ENCODE measurements around the gene CHRNA1.

DNA sequence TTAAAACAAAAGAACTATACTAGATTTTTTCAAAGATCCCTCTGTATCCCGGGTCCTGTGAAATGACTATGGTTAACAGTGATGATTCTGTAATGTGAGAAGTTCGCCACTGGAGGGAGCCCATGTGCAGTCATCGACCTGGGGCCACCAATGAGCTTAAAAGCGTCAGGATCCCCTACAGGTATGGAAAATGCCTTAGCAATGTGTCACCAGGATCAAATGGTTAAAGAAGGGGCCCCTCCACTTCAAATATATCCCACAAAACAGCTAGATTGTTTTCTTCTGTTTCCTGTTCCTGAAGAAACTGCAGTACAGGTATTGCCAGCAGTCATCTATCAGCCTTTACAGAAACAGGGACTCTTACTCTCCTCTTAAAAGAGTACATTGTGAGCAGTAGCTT, 15.3 kb downstream of the CHRNA1 start:
- TF ChIP-seq CHD4 (IDR thresholded peaks at IDR 0.05; ENCODE audit: insufficient read depth, insufficient replicate concordance, low read depth, low read length, poor library complexity, severe bottlenecking) (no peak), HCFC1 (IDR thresholded peaks at IDR 0.05; ENCODE audit: low read depth, low read length) (no peak), NR2C1 (IDR thresholded peaks at IDR 0.05) (no peak), NR2C1 (tag; IDR thresholded peaks at IDR 0.05) (no peak), GABPB2 (CRISPR knock-in tag; conservative IDR thresholded peaks at IDR 0.05) (no peak)
- TF ChIP-seq, protein P1, sequence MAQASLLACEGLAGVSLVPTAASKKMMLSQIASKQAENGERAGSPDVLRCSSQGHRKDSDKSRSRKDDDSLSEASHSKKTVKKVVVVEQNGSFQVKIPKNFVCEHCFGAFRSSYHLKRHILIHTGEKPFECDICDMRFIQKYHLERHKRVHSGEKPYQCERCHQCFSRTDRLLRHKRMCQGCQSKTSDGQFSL (CRISPR knock-in tag; IDR thresholded peaks at IDR 0.05): no peak
- TF ChIP-seq, protein P1 (tag; IDR thresholded peaks at IDR 0.05): no peak

Data from K562 (cell line).